HepG2 (cell line): ENCODE data around the gene EVL. TPM values are rescaled to one million over a fixed set of nuclear protein-coding genes. Genes with fewer than 3 reads are reported as not detected.

Experiments
- ATF2 ChIP-seq: sonication (generic); formaldehyde crosslinking; IDR thresholded peaks from 2 replicates; pipeline ENCODE4 v1.4.0; 2020; ENCODE audit warnings: missing genetic modification reagents
- CCDC6 ChIP-seq: sonication (generic); formaldehyde crosslinking; IDR thresholded peaks from 2 replicates; pipeline ENCODE4 v1.8.1; 2022; ENCODE audit warnings: mild to moderate bottlenecking, missing genetic modification reagents, moderate library complexity
- DNMT1 ChIP-seq: sonication (generic); formaldehyde crosslinking; IDR thresholded peaks from 2 replicates; pipeline ENCODE4 v1.5.1; 2020; ENCODE audit warnings: mild to moderate bottlenecking, missing genetic modification reagents
- DPF2 ChIP-seq: sonication (generic); formaldehyde crosslinking; IDR thresholded peaks from 2 replicates; pipeline ENCODE4 v1.4.0; 2020; ENCODE audit warnings: mild to moderate bottlenecking, low read depth, missing genetic modification reagents, borderline replicate concordance
- DR1 ChIP-seq: sonication (generic); formaldehyde crosslinking; IDR thresholded peaks from 2 replicates; pipeline ENCODE4 v1.8.0; 2021; ENCODE audit warnings: mild to moderate bottlenecking, missing genetic modification reagents, inconsistent platforms
- HDAC1 ChIP-seq: sonication (generic); formaldehyde crosslinking; IDR thresholded peaks from 2 replicates; pipeline ENCODE4 v1.5.1; 2020; ENCODE audit warnings: mild to moderate bottlenecking, missing genetic modification reagents
- IRF9 ChIP-seq: sonication (generic); formaldehyde crosslinking; IDR thresholded peaks from 2 replicates; pipeline ENCODE4 v1.8.0; 2022; ENCODE audit warnings: missing genetic modification reagents, mild to moderate bottlenecking, borderline replicate concordance
- KDM5A ChIP-seq: fragments of 200-600 bp; sonication (generic); IDR thresholded peaks from 2 replicates; pipeline ENCODE4 v1.7.0; 2018; ENCODE audit warnings: antibody characterized with exemption, mild to moderate bottlenecking, low read length, borderline replicate concordance
- KLF6 ChIP-seq: IDR thresholded peaks from 2 replicates; pipeline ENCODE4 v1.8.0; 2016; ENCODE audit warnings: missing biosample characterization, missing genetic modification reagents
- PHF21A ChIP-seq: sonication (generic); formaldehyde crosslinking; IDR thresholded peaks from 2 replicates; pipeline ENCODE4 v1.5.0; 2020; ENCODE audit warnings: mild to moderate bottlenecking, missing genetic modification reagents
- POLR2AphosphoS2 ChIP-seq: IDR thresholded peaks from 2 replicates; pipeline ENCODE4 v1.6.1; 2011; ENCODE audit warnings: low read depth, low read length, improper control_type of control experiment
- RFX3 ChIP-seq: IDR thresholded peaks from 2 replicates; pipeline ENCODE4 v1.6.1; 2016; ENCODE audit warnings: missing biosample characterization, missing genetic modification reagents
- SAFB2 ChIP-seq: sonication (generic); formaldehyde crosslinking; IDR thresholded peaks from 2 replicates; pipeline ENCODE4 v1.5.1; 2020; ENCODE audit warnings: missing genetic modification reagents, low read depth, mild to moderate bottlenecking, borderline replicate concordance
- TAF15 ChIP-seq: fragments of 200-400 bp; formaldehyde crosslinking; IDR thresholded peaks from one replicate; pipeline ENCODE4 v1.6.1; 2018; ENCODE audit warnings: mild to moderate bottlenecking, low read depth, low read length; ENCODE audit not compliant: poor library complexity, severe bottlenecking
- TP53 ChIP-seq: sonication (generic); formaldehyde crosslinking; conservative IDR thresholded peaks from 2 replicates; pipeline ENCODE4 v1.4.0; 2020; ENCODE audit warnings: missing genetic modification reagents
- ZGPAT ChIP-seq: IDR thresholded peaks from 2 replicates; pipeline ENCODE4 v1.6.1; 2016; ENCODE audit warnings: mild to moderate bottlenecking
- ZNF362 ChIP-seq: sonication (generic); formaldehyde crosslinking; IDR thresholded peaks from 2 replicates; pipeline ENCODE4 v1.4.0; 2020; ENCODE audit warnings: missing genetic modification reagents, mild to moderate bottlenecking, borderline replicate concordance
- ZNF414 ChIP-seq: sonication (generic); formaldehyde crosslinking; IDR thresholded peaks from 2 replicates; pipeline ENCODE4 v1.5.0; 2020; ENCODE audit warnings: missing genetic modification reagents
- ZNF614 ChIP-seq: IDR thresholded peaks from 2 replicates; pipeline ENCODE4 v1.6.1; 2018; ENCODE audit warnings: missing biosample characterization, missing genetic modification reagents, inconsistent platforms, borderline replicate concordance
- ZNF780A ChIP-seq: sonication (generic); formaldehyde crosslinking; IDR thresholded peaks from 2 replicates; pipeline ENCODE4 v1.8.0; 2022; ENCODE audit warnings: mild to moderate bottlenecking, missing genetic modification reagents, moderate library complexity
- ZNF782 ChIP-seq: sonication (generic); formaldehyde crosslinking; IDR thresholded peaks from 2 replicates; pipeline ENCODE4 v1.4.0; 2020; ENCODE audit warnings: missing genetic modification reagents, mild to moderate bottlenecking, borderline replicate concordance
- ZNF792 ChIP-seq: IDR thresholded peaks from 2 replicates; pipeline ENCODE4 v1.6.1; 2016
- ZNF83 ChIP-seq: sonication (generic); formaldehyde crosslinking; IDR thresholded peaks from 2 replicates; pipeline ENCODE4 v1.4.0; 2020; ENCODE audit warnings: missing genetic modification reagents, mild to moderate bottlenecking, borderline replicate concordance
- ZSCAN22 ChIP-seq: sonication (generic); formaldehyde crosslinking; IDR thresholded peaks from 2 replicates; pipeline ENCODE4 v1.4.0; 2020; ENCODE audit warnings: mild to moderate bottlenecking, missing genetic modification reagents
- polyA plus RNA-seq, 8 experiments: library from polyadenylated mRNA; depleted of rRNA in 3 of 8; stranded (reverse) in 7 of 8; unstranded in 1 of 8; fragments of >200 nt; fragmentation: Illumina TruSeq in 4 of 8; extraction: Trizol in 4 of 8; gene quantifications; 2 replicates each; pipeline versions ENCODE4 v1.2.1 to v1.2.3, GENCODE V29; 2011 to 2016; ENCODE audit warnings: low read depth in 4 of 8, missing spikeins in 1 of 8, mixed read lengths in 1 of 8; ENCODE audit not compliant: insufficient read depth in 1 of 8
- total RNA-seq, 5 experiments: library from RNA; depleted of rRNA; stranded (reverse); fragments of >200 nt; fragmentation: Illumina TruSeq; extraction: Trizol; gene quantifications; 2 replicates each; pipeline ENCODE4 v1.2.3, GENCODE V29; 2016; ENCODE audit warnings: low read depth in 1 of 5

EVL gene
- total and polyA plus RNA-seq, 2 of the 13 experiments (the other 11 are each of a cell fraction or from before 2014, with no cell fraction given) = 15.1 to 31.2 TPM

GRCh38 chr14:100140452-100141078, 75.3 kb downstream of the EVL start (continued):
- peak; percentile 29; the same call in 1 of the 2 replicates for TF ChIP-seq ATF2 (CRISPR knock-in tag)
- no peak for TF ChIP-seq ZSCAN22
- TF ChIP-seq KDM5A = no peak
- peak; percentile 29; the same call in 1 of the 2 replicates for TF ChIP-seq IRF9
- TF ChIP-seq ZNF83 (CRISPR knock-in tag) = no peak
- no peak for TF ChIP-seq TAF15
- peak; percentile 81; the same call in 1 of the 2 replicates for TF ChIP-seq ZNF792 (CRISPR knock-in tag)
- no peak for TF ChIP-seq ZNF780A
- TF ChIP-seq ZNF414 (CRISPR knock-in tag) = no peak
- peak; percentile 57; the same call in 1 of the 2 replicates for TF ChIP-seq ZNF614 (CRISPR knock-in tag)
- no peak for TF ChIP-seq DNMT1 (CRISPR knock-in tag)
- TF ChIP-seq POLR2AphosphoS2 = no peak
- no peak for TF ChIP-seq TP53 (CRISPR knock-in tag)
- peak; percentile 35; the same call in 1 of the 2 replicates for TF ChIP-seq ZGPAT (CRISPR knock-in tag)
- peak; percentile 32; the same call in 1 of the 2 replicates for TF ChIP-seq DPF2 (CRISPR knock-in tag)
- TF ChIP-seq CCDC6 = no peak
- TF ChIP-seq PHF21A (CRISPR knock-in tag) = 0 out of 2 replicates have a peak, but pooled peaks have one; percentile 51
- TF ChIP-seq RFX3 (CRISPR knock-in tag) = peak; percentile 66
- no peak for TF ChIP-seq SAFB2 (CRISPR knock-in tag)
- TF ChIP-seq HDAC1 (CRISPR knock-in tag) = peak; percentile 35; the same call in 1 of the 2 replicates
- no peak for TF ChIP-seq KLF6 (CRISPR knock-in tag)
- peak; percentile 98 for TF ChIP-seq ZNF362 (CRISPR knock-in tag)
- no peak for TF ChIP-seq DR1
- no peak for TF ChIP-seq ZNF782 (CRISPR knock-in tag)
